Measurements from ENCODE around the gene FIZ1. TPM values are rescaled to one million over a fixed set of nuclear protein-coding genes. Genes with fewer than 3 reads are reported as not detected.

Gene FIZ1
- total RNA-seq, 1 donor from 2014 or later: 8.4 TPM

GRCh38 chr19:55626350-55626749, 27.0 kb upstream of the FIZ1 start:
- H3K4me3 ChIP-seq (ENCODE audit: low read depth, low read length): no peak overlapping the region
- TF ChIP-seq, protein P1, sequence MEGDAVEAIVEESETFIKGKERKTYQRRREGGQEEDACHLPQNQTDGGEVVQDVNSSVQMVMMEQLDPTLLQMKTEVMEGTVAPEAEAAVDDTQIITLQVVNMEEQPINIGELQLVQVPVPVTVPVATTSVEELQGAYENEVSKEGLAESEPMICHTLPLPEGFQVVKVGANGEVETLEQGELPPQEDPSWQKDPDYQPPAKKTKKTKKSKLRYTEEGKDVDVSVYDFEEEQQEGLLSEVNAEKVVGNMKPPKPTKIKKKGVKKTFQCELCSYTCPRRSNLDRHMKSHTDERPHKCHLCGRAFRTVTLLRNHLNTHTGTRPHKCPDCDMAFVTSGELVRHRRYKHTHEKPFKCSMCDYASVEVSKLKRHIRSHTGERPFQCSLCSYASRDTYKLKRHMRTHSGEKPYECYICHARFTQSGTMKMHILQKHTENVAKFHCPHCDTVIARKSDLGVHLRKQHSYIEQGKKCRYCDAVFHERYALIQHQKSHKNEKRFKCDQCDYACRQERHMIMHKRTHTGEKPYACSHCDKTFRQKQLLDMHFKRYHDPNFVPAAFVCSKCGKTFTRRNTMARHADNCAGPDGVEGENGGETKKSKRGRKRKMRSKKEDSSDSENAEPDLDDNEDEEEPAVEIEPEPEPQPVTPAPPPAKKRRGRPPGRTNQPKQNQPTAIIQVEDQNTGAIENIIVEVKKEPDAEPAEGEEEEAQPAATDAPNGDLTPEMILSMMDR (IDR thresholded peaks at IDR 0.05; ENCODE audit: insufficient read depth, low read length, poor library complexity, severe bottlenecking): no peak
- H3K27me3 ChIP-seq (ENCODE audit: control insufficient read depth, insufficient read depth, low read length): no peaks in the 10 kb centered on the region
- no peaks in the 10 kb centered on the region for H3K36me3 ChIP-seq (ENCODE audit: control insufficient read depth, insufficient read depth, low read length)
- DNase-seq (ENCODE audit: low read depth): no peak

- no peak for DNase-seq (ENCODE audit: low read depth)
- no peaks in the 10 kb centered on the region for H3K36me3 ChIP-seq (ENCODE audit: control insufficient read depth, insufficient read depth, low read length)
- TF ChIP-seq, protein P1 (IDR thresholded peaks at IDR 0.05; ENCODE audit: insufficient read depth, low read length, poor library complexity, severe bottlenecking): no peak
- H3K4me3 ChIP-seq (ENCODE audit: low read depth, low read length): peak overlapping the region; percentile 86
- H3K27me3 ChIP-seq (ENCODE audit: control insufficient read depth, insufficient read depth, low read length): no peaks in the 10 kb centered on the region
These were observed 25.6 kb upstream of the FIZ1 start for GRCh38 chr19:55625004-55625326.

GRCh38 chr19:55624109-55625003, 25.0 kb upstream of the FIZ1 start, which contains the start of gene ZNF784:
TSS of gene ZNF784 (minus strand) at chr19:55624566. CDS start at chr19:55624561, 5 bp downstream.
- no peaks in the 10 kb centered on the region for H3K36me3 ChIP-seq (ENCODE audit: control insufficient read depth, insufficient read depth, low read length)
- H3K4me3 ChIP-seq (ENCODE audit: low read depth, low read length): peak within 1 kb of the TSS; percentile 86
- TF ChIP-seq, protein P1 (IDR thresholded peaks at IDR 0.05; ENCODE audit: insufficient read depth, low read length, poor library complexity, severe bottlenecking): no peak
- DNase-seq (ENCODE audit: low read depth): no peak
- no peaks in the 10 kb centered on the region for H3K27me3 ChIP-seq (ENCODE audit: control insufficient read depth, insufficient read depth, low read length)

- Histone ChIP-seq H3K4me3 (ENCODE audit: low read depth, low read length) (peak overlapping the region; percentile 86), H3K27me3 (ENCODE audit: control insufficient read depth, insufficient read depth, low read length) (no peaks in the 10 kb centered on the region), H3K36me3 (ENCODE audit: control insufficient read depth, insufficient read depth, low read length) (no peaks in the 10 kb centered on the region)
- TF ChIP-seq, protein P1 (IDR thresholded peaks at IDR 0.05; ENCODE audit: insufficient read depth, low read length, poor library complexity, severe bottlenecking): no peak
- DNase-seq (ENCODE audit: low read depth): no peak
These were observed 24.2 kb upstream of the FIZ1 start for GRCh38 chr19:55623561-55623960.

DNA sequence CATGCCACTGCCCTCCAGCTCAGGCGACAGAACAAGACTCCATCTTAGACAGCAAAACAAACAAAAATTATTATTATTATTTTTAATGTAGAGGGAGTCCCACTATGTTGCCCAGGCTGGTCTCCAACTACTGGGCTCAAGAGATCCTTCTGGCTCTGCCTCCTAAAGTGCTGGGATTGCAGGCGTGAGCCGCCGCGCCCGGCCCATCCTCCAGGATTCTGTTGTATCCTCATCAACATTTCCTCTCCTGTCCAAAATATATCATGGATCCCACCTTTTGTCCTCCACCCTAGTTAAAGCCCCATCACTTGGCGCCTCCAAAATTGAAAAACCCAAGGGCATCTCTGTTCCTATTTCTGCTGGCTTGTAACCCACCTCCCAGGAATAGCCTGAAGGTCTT, 23.8 kb upstream of the FIZ1 start:
- Histone ChIP-seq H3K36me3 (ENCODE audit: control insufficient read depth, insufficient read depth, low read length) (no peaks in the 10 kb centered on the region), H3K4me3 (ENCODE audit: low read depth, low read length) (no peak overlapping the region), H3K27me3 (ENCODE audit: control insufficient read depth, insufficient read depth, low read length) (no peaks in the 10 kb centered on the region)
- TF ChIP-seq, protein P1 (IDR thresholded peaks at IDR 0.05; ENCODE audit: insufficient read depth, low read length, poor library complexity, severe bottlenecking): no peak
- DNase-seq (ENCODE audit: low read depth): no peak

Data from kidney epithelial cell (primary cell).